ENCODE measurements around the gene MAIP1. TPM values are rescaled to one million over a fixed set of nuclear protein-coding genes. Genes with fewer than 3 reads are reported as not detected.

Gene MAIP1
- total RNA-seq, 1 donor from 2014 or later: 13.1 TPM

DNA sequence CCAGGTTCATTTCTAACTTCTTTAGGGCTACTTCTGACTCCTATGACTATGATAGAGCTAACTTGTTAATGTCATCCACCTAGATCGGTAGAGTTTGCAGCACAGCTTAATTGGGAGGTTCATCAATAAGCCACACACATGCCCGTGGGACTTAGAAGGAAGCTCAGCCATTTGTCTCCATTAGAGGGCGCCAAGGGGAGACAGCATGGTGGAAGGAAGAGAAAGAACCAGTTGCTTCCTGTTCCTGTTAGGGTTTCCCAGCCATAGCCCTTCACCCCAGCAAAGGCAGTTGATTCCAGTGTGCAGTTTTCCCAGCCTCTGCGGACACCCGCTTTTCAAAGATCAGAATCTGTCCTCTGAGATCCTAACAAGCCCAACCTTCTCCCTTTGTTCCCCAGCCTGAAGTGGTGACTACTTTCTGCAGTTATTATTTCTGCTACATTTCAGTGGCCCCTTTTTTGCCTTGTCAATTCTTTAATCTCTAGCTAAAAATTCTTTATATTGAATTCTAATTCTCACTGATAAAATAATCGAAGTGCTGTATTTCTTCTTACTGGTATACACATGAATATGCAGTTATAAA lies 30.3 kb downstream of the MAIP1 start:
- ATAC-seq: peak; percentile 98
- intact Hi-C loops (cut with DNase I): no loop called here
- peak; percentile 65 for DNase-seq
- TF ChIP-seq, protein P1, sequence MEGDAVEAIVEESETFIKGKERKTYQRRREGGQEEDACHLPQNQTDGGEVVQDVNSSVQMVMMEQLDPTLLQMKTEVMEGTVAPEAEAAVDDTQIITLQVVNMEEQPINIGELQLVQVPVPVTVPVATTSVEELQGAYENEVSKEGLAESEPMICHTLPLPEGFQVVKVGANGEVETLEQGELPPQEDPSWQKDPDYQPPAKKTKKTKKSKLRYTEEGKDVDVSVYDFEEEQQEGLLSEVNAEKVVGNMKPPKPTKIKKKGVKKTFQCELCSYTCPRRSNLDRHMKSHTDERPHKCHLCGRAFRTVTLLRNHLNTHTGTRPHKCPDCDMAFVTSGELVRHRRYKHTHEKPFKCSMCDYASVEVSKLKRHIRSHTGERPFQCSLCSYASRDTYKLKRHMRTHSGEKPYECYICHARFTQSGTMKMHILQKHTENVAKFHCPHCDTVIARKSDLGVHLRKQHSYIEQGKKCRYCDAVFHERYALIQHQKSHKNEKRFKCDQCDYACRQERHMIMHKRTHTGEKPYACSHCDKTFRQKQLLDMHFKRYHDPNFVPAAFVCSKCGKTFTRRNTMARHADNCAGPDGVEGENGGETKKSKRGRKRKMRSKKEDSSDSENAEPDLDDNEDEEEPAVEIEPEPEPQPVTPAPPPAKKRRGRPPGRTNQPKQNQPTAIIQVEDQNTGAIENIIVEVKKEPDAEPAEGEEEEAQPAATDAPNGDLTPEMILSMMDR (IDR thresholded peaks at IDR 0.05): peak; percentile 62
- no peaks in the 10 kb centered on the region for H3K4me1 ChIP-seq
- no peaks in the 10 kb centered on the region for H3K27me3 ChIP-seq
- H3K36me3 ChIP-seq: no peaks in the 10 kb centered on the region
- H3K27ac ChIP-seq: no peak overlapping the region
- no peak overlapping the region for H3K4me3 ChIP-seq
- no peaks in the 10 kb centered on the region for H3K9me3 ChIP-seq

DNA sequence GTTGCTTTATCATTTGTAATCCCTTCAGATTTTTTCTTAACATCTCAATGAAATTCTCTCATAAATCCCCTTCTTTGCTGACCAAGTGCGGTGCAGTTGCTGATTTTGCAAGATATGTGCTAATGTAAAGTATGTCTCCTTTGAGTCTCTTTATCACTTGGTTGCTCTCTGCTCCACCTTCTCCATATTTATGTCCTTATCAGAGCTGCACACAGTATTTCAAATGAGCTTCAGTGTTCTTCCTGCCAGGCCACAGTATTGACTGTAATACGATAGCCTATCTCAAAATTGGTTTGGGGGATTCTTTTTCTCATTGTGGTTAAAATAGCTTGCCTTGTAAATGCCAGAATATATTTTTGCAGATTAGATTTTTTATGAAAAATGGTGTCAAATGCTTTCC lies 32.2 kb downstream of the MAIP1 start:
- no peaks in the 10 kb centered on the region for H3K27me3 ChIP-seq
- H3K27ac ChIP-seq: no peak overlapping the region
- H3K9me3 ChIP-seq: no peaks in the 10 kb centered on the region
- H3K36me3 ChIP-seq: no peaks in the 10 kb centered on the region
- DNase-seq (no peak), ATAC-seq (no peak)
- H3K4me1 ChIP-seq: no peaks in the 10 kb centered on the region
- H3K4me3 ChIP-seq: no peak overlapping the region
- intact Hi-C loops (cut with DNase I): no loop called here
- TF ChIP-seq, protein P1 (IDR thresholded peaks at IDR 0.05): no peak

DNA sequence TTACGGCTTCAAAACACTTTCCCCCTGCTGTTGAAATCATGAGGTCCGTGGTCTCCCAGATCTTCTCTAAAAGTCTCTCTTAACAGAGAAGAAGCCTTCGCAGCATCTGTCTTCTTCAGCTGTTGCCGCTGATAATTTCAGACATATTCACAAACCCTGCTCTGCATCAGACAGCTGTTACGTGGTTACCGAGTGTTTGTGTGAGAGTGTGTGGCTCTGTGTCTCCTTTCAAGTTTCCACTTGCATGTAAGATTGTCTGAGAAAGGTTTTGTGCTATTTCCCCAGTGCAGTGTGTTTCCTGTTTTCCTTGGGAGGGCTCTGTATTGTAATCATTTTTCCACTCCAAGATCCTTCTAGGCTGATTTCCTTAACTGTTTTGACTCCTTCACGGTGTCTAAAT lies 32.8 kb downstream of the MAIP1 start:
- Histone ChIP-seq H3K4me3 (no peak overlapping the region), H3K9me3 (no peaks in the 10 kb centered on the region), H3K36me3 (no peaks in the 10 kb centered on the region), H3K27me3 (no peaks in the 10 kb centered on the region), H3K4me1 (no peaks in the 10 kb centered on the region), H3K27ac (no peak overlapping the region)
- no peak for ATAC-seq
- TF ChIP-seq, protein P1 (IDR thresholded peaks at IDR 0.05): no peak
- DNase-seq: no peak
- intact Hi-C loops (cut with DNase I): no loop called here

DNA sequence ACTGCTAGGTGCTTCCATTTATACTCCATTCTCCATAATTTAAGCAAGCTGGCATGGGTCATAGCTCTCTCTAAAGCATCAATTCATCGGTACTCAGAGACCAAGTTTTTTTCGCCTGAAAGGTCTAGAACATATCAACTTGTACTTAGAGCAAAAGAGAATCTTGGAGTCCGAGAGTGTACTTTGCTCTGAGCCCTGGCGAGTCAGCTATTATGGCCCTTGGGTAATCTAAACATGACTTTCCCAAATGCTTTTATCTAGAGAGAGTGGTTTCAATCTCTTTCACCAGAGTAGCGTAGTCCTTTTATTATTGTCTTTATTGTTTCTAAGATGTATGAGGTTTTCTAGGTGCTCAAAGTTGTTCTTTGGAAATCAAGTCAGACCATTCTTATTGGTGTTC lies 34.4 kb downstream of the MAIP1 start:
- H3K36me3 ChIP-seq: no peaks in the 10 kb centered on the region
- H3K4me3 ChIP-seq: no peak overlapping the region
- H3K27me3 ChIP-seq: no peaks in the 10 kb centered on the region
- no peaks in the 10 kb centered on the region for H3K4me1 ChIP-seq
- intact Hi-C loops (cut with DNase I): no loop called here
- H3K9me3 ChIP-seq: no peaks in the 10 kb centered on the region
- no peak for ATAC-seq
- DNase-seq: no peak
- H3K27ac ChIP-seq: no peak overlapping the region
- TF ChIP-seq, protein P1 (IDR thresholded peaks at IDR 0.05): no peak

DNA sequence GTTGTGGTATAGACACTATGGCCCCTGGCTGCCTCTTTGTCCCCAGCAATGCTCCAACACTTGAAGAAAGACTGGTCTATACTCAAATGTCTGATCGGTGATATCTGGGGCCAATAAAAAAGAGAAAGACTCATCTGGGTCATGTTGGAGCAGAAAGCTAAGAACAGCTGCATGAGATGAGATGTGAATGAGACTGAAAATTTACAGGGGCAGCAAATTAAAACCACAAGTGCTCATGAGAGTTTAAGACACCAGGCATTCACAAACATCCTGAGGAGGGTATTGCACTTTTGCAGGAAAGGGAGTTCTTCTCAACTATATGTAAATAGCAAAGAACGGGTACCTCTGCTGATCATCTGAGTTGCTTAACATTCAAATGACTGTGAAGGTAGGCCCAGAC lies 36.3 kb downstream of the MAIP1 start:
- no peaks in the 10 kb centered on the region for H3K27me3 ChIP-seq
- TF ChIP-seq, protein P1 (IDR thresholded peaks at IDR 0.05): no peak
- no peaks in the 10 kb centered on the region for H3K4me1 ChIP-seq
- intact Hi-C loops (cut with DNase I): no loop called here
- no peaks in the 10 kb centered on the region for H3K9me3 ChIP-seq
- no peak overlapping the region for H3K27ac ChIP-seq
- ATAC-seq (no peak), DNase-seq (no peak)
- no peak overlapping the region for H3K4me3 ChIP-seq
- no peaks in the 10 kb centered on the region for H3K36me3 ChIP-seq

DNA sequence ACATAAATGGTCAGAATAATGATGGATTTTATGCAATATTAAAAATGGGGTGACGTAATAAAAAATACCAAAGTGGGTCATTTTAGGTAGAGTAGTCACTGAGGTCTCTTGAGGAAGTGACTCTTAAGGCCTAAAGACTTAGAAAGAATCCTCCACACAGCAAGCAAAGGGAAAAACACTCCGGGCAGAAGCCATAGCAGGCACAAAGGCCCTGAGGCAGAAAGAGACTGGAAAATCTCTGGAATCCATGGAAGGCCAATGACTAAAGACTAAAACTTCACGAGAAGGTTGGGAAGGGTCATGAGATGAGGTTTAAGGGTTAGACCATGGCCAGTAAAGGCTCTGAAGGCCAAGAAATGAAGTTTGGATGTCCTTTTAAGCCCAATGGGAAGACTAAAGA lies 36.9 kb downstream of the MAIP1 start:
- no peak overlapping the region for H3K4me3 ChIP-seq
- DNase-seq (no peak), ATAC-seq (no peak)
- TF ChIP-seq, protein P1 (IDR thresholded peaks at IDR 0.05): no peak
- H3K27me3 ChIP-seq: no peaks in the 10 kb centered on the region
- no peak overlapping the region for H3K27ac ChIP-seq
- no peaks in the 10 kb centered on the region for H3K4me1 ChIP-seq
- intact Hi-C loops (cut with DNase I): no loop called here
- H3K9me3 ChIP-seq: no peaks in the 10 kb centered on the region
- H3K36me3 ChIP-seq: no peaks in the 10 kb centered on the region

Data from upper lobe of right lung (tissue), 1 donor.